HFF-Myc (cell line): ENCODE data around the gene SIM1.

Source experiments
- DNase-seq: peaks from one replicate; pipeline ENCODE4 v3.0.0-alpha.2; 2011; ENCODE audit warnings: low read depth; ENCODE audit errors: extremely low read depth
- H3K4me3 ChIP-seq: replicated peaks from 2 replicates; pipeline ENCODE4 v1.5.1; 2011; ENCODE audit warnings: low read depth, mild to moderate bottlenecking, control low read depth, low read length
- CTCF ChIP-seq: IDR thresholded peaks from 2 replicates; pipeline ENCODE4 v1.5.1; 2012; ENCODE audit warnings: mild to moderate bottlenecking, low read depth, low read length, control low read depth; ENCODE audit errors: missing control alignments

Gene SIM1

GRCh38 chr6:100472674-100473073, 8.0 kb upstream of the SIM1 start:
- DNase-seq, result no peak
- TF ChIP-seq CTCF, result no peak
- no peak overlapping the region for H3K4me3 ChIP-seq

GRCh38 chr6:100470422-100471120, 5.8 kb upstream of the SIM1 start:
- no peak for DNase-seq
- H3K4me3 ChIP-seq, result no peak overlapping the region
- no peak for TF ChIP-seq CTCF

- no peak for DNase-seq
- H3K4me3 ChIP-seq, result no peak overlapping the region
- TF ChIP-seq CTCF, result no peak
These were observed 4.6 kb upstream of the SIM1 start for GRCh38 chr6:100469101-100469859.

GRCh38 chr6:100468016-100468622, 3.4 kb upstream of the SIM1 start:
- TF ChIP-seq CTCF, result no peak
- no peak overlapping the region for H3K4me3 ChIP-seq
- DNase-seq, result no peak

- DNase-seq, result no peak
- no peak for TF ChIP-seq CTCF
- H3K4me3 ChIP-seq, result no peak overlapping the region
These were observed 2.7 kb upstream of the SIM1 start for GRCh38 chr6:100467129-100468015.

GRCh38 chr6:100466410-100467128, 1.8 kb upstream of the SIM1 start:
- no peak for TF ChIP-seq CTCF
- H3K4me3 ChIP-seq, result peak overlapping the region; percentile 89
- no peak for DNase-seq
